ENCODE results near the gene NMRK1. TPM values are rescaled to one million over a fixed set of nuclear protein-coding genes. Genes with fewer than 3 reads are reported as not detected.

Gene NMRK1
- total RNA-seq, 1 experiment from 2014 or later: 1.1 TPM

DNA sequence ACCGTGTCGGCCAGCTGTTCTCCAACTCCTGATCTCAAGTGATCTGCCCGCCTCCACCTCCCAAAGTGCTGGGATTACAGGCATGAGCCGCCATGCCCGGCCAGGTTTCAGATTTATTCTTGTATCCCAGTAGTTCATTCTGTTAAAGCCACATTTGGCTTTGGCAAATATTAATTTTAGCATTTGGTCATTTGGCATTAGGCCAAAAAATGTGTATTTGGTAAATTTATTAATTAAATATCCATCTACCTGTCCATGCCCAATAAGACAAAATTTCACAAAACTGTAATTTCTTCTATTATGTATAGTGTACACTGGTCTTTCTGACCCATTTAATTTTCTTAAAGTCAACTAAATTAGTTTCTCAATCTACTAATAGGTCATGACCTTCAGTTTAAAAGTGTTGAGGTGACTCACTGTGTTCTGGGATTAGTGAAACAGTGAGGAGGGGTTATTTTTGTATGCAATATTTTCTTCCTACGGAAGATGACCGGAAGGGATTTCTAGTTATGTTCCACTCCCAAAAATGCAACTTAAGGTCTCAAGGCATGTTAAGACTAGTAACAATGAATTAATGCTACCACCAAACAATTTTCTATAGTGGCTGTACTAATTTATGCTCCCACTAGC lies 21.4 kb upstream of the NMRK1 start:
- H3K4me3 Mint-ChIP-seq (ENCODE audit: unreplicated experiment): no peak overlapping the region
- Histone ChIP-seq H3K27me3 (replicated peaks; ENCODE audit: control insufficient read depth, insufficient read depth, low read length) (no peaks in the 10 kb centered on the region), H3K4me3 (ENCODE audit: low read depth, low read length) (no peak overlapping the region), H3K36me3 (ENCODE audit: control insufficient read depth, insufficient read depth, low read length) (no peaks in the 10 kb centered on the region), H3K4me1 (no peaks in the 10 kb centered on the region), H3K9me3 (no peaks in the 10 kb centered on the region)
- no peak overlapping the region for H3K27ac Mint-ChIP-seq (ENCODE audit: unreplicated experiment)
- ChIA-PET CTCF (no interaction called here), POLR2A (no interaction called here)
- H3K36me3 Mint-ChIP-seq (ENCODE audit: insufficient read depth, unreplicated experiment): no peaks in the 10 kb centered on the region
- no peaks in the 10 kb centered on the region for H3K27me3 Mint-ChIP-seq (ENCODE audit: insufficient read depth, unreplicated experiment)
- no peak for DNase-seq
- BruUV-seq (replicated peaks): no TSS peak
- H3K4me1 Mint-ChIP-seq (ENCODE audit: low read depth, unreplicated experiment): no peaks in the 10 kb centered on the region
- intact Hi-C loops (cut with micrococcal nuclease; ENCODE audit: unreplicated experiment): no loop called here
- TF ChIP-seq, protein P1, sequence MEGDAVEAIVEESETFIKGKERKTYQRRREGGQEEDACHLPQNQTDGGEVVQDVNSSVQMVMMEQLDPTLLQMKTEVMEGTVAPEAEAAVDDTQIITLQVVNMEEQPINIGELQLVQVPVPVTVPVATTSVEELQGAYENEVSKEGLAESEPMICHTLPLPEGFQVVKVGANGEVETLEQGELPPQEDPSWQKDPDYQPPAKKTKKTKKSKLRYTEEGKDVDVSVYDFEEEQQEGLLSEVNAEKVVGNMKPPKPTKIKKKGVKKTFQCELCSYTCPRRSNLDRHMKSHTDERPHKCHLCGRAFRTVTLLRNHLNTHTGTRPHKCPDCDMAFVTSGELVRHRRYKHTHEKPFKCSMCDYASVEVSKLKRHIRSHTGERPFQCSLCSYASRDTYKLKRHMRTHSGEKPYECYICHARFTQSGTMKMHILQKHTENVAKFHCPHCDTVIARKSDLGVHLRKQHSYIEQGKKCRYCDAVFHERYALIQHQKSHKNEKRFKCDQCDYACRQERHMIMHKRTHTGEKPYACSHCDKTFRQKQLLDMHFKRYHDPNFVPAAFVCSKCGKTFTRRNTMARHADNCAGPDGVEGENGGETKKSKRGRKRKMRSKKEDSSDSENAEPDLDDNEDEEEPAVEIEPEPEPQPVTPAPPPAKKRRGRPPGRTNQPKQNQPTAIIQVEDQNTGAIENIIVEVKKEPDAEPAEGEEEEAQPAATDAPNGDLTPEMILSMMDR (IDR thresholded peaks at IDR 0.05; ENCODE audit: insufficient read depth in 1 of 2, low read depth in 1 of 2, low read length in 1 of 2, severe bottlenecking in 1 of 2, unreplicated experiment in 1 of 2): no peak
- H3K9me3 Mint-ChIP-seq (ENCODE audit: unreplicated experiment): no peaks in the 10 kb centered on the region

GRCh38 chr9:75108571-75108970 lies 20.6 kb upstream of the NMRK1 start:
- CTCF ChIA-PET: no interaction called here
- Histone ChIP-seq H3K4me1 (no peaks in the 10 kb centered on the region), H3K9me3 (no peaks in the 10 kb centered on the region), H3K27me3 (replicated peaks; ENCODE audit: control insufficient read depth, insufficient read depth, low read length) (no peaks in the 10 kb centered on the region), H3K36me3 (ENCODE audit: control insufficient read depth, insufficient read depth, low read length) (no peaks in the 10 kb centered on the region), H3K4me3 (ENCODE audit: low read depth, low read length) (no peak overlapping the region)
- no peak overlapping the region for H3K27ac Mint-ChIP-seq (ENCODE audit: unreplicated experiment)
- no peaks in the 10 kb centered on the region for H3K4me1 Mint-ChIP-seq (ENCODE audit: low read depth, unreplicated experiment)
- no peaks in the 10 kb centered on the region for H3K27me3 Mint-ChIP-seq (ENCODE audit: insufficient read depth, unreplicated experiment)
- no peak overlapping the region for H3K4me3 Mint-ChIP-seq (ENCODE audit: unreplicated experiment)
- intact Hi-C loops (cut with micrococcal nuclease; ENCODE audit: unreplicated experiment): no loop called here
- BruUV-seq (replicated peaks): no TSS peak
- no peaks in the 10 kb centered on the region for H3K36me3 Mint-ChIP-seq (ENCODE audit: insufficient read depth, unreplicated experiment)
- no peaks in the 10 kb centered on the region for H3K9me3 Mint-ChIP-seq (ENCODE audit: unreplicated experiment)
- DNase-seq: no peak
- POLR2A ChIA-PET: no interaction called here
- TF ChIP-seq, protein P1 (IDR thresholded peaks at IDR 0.05; ENCODE audit: insufficient read depth in 1 of 2, low read depth in 1 of 2, low read length in 1 of 2, severe bottlenecking in 1 of 2, unreplicated experiment in 1 of 2): no peak

GRCh38 chr9:75106857-75107256 lies 18.9 kb upstream of the NMRK1 start:
- BruUV-seq (replicated peaks): no TSS peak
- intact Hi-C loops (cut with micrococcal nuclease; ENCODE audit: unreplicated experiment): no loop called here
- Histone ChIP-seq H3K4me1 (no peaks in the 10 kb centered on the region), H3K36me3 (ENCODE audit: control insufficient read depth, insufficient read depth, low read length) (no peaks in the 10 kb centered on the region), H3K9me3 (no peaks in the 10 kb centered on the region), H3K4me3 (ENCODE audit: low read depth, low read length) (no peak overlapping the region), H3K27me3 (replicated peaks; ENCODE audit: control insufficient read depth, insufficient read depth, low read length) (no peaks in the 10 kb centered on the region)
- Mint-ChIP-seq H3K4me1 (ENCODE audit: low read depth, unreplicated experiment) (no peaks in the 10 kb centered on the region), H3K27ac (ENCODE audit: unreplicated experiment) (no peak overlapping the region), H3K9me3 (ENCODE audit: unreplicated experiment) (no peaks in the 10 kb centered on the region), H3K27me3 (ENCODE audit: insufficient read depth, unreplicated experiment) (no peaks in the 10 kb centered on the region), H3K4me3 (ENCODE audit: unreplicated experiment) (no peak overlapping the region), H3K36me3 (ENCODE audit: insufficient read depth, unreplicated experiment) (no peaks in the 10 kb centered on the region)
- no peak for DNase-seq
- ChIA-PET POLR2A (no interaction called here), CTCF (no interaction called here)
- TF ChIP-seq, protein P1 (IDR thresholded peaks at IDR 0.05; ENCODE audit: insufficient read depth in 1 of 2, low read depth in 1 of 2, low read length in 1 of 2, severe bottlenecking in 1 of 2, unreplicated experiment in 1 of 2): no peak
